ENCODE data around the gene NR2C1.

NR2C1 gene

GRCh38 chr12:95083471-95083870, 10.1 kb upstream of the NR2C1 start:
- DNase-seq = no peak

- DNase-seq = no peak
Observed at GRCh38 chr12:95077341-95077740, 3.9 kb upstream of the NR2C1 start.

- no peak for DNase-seq
Observed at GRCh38 chr12:95074766-95075165, 1.3 kb upstream of the NR2C1 start.

GRCh38 chr12:95073698-95074520, 491 bp upstream of the NR2C1 start:
- no peak for DNase-seq

GRCh38 chr12:95070378-95070777, 3.0 kb downstream of the NR2C1 start:
- no peak for DNase-seq

- DNase-seq = no peak
Observed at GRCh38 chr12:95066091-95066855, 7.1 kb downstream of the NR2C1 start.

GRCh38 chr12:95060951-95061350, 12.5 kb downstream of the NR2C1 start:
- DNase-seq = no peak

GRCh38 chr12:95059984-95060383, 13.4 kb downstream of the NR2C1 start:
- DNase-seq = no peak

GRCh38 chr12:95057424-95057823, 16.0 kb downstream of the NR2C1 start:
- no peak for DNase-seq

- DNase-seq = no peak
Observed at GRCh38 chr12:95055057-95055456, 18.4 kb downstream of the NR2C1 start.

GRCh38 chr12:95054206-95054605, 19.2 kb downstream of the NR2C1 start:
- DNase-seq = no peak

- no peak for DNase-seq
Observed at GRCh38 chr12:95051241-95051640, 22.2 kb downstream of the NR2C1 start.

- no peak for DNase-seq
Observed at GRCh38 chr12:95037906-95038305, 35.5 kb downstream of the NR2C1 start.

- no peak for DNase-seq
Observed at GRCh38 chr12:95034750-95035149, 38.7 kb downstream of the NR2C1 start.

- no peak for DNase-seq
Observed at GRCh38 chr12:95022477-95022876, 50.9 kb downstream of the NR2C1 start.

GRCh38 chr12:95017482-95017881, 55.9 kb downstream of the NR2C1 start:
- no peak for DNase-seq

- no peak for DNase-seq
Observed at GRCh38 chr12:95016120-95016519, 57.3 kb downstream of the NR2C1 start.

GRCh38 chr12:95014554-95014953, 58.9 kb downstream of the NR2C1 start:
- DNase-seq = no peak

- no peak for DNase-seq
Observed at GRCh38 chr12:95006206-95006605, 67.2 kb downstream of the NR2C1 start.

- no peak for DNase-seq
Observed at GRCh38 chr12:95004610-95005009, 68.8 kb downstream of the NR2C1 start.

GRCh38 chr12:95003921-95004272, 69.5 kb downstream of the NR2C1 start:
- no peak for DNase-seq

- DNase-seq = peak; percentile 86
Observed at GRCh38 chr12:95003213-95003920, 70.1 kb downstream of the NR2C1 start, which contains the start of gene NDUFA12. Gene NDUFA12, minus strand, starts transcription at chr12:95003697. Its CDS starts 17 bp downstream, at chr12:95003680.

- DNase-seq = no peak
Observed at GRCh38 chr12:95002754-95003153, 70.7 kb downstream of the NR2C1 start.

- no peak for DNase-seq
Observed at GRCh38 chr12:94998326-94998725, 75.1 kb downstream of the NR2C1 start.
